HUDEP-2 (cell line): Measurements from ENCODE around the gene CRTC1.
"Not testable (repeated sequence)": the region's sequence is repeated elsewhere in the genome, so short reads cannot be mapped to it uniquely, and the experiment has no call there.

Experiments used
- DNase-seq, 76 experiments: peaks; one replicate each; lab custom pipeline; 2025; ENCODE audit not compliant: unreplicated experiment in 76 of 76; lab: John Stamatoyannopoulos, UW

The CRTC1 gene

GRCh38 chr19:18794029-18794313 is 110.5 kb downstream of the CRTC1 start:
- no peak for DNase-seq

- DNase-seq = no peak
Measured at GRCh38 chr19:18794692-18795091, 111.2 kb downstream of the CRTC1 start.

- no peak for DNase-seq
Measured at GRCh38 chr19:18795540-18795939, 112.1 kb downstream of the CRTC1 start.

GRCh38 chr19:18796239-18796638 is 112.8 kb downstream of the CRTC1 start:
- no peak for DNase-seq

- no peak for DNase-seq
Measured at GRCh38 chr19:18798384-18799352, 115.2 kb downstream of the CRTC1 start.

GRCh38 chr19:18799389-18799970 is 116.0 kb downstream of the CRTC1 start:
- no peak for DNase-seq

GRCh38 chr19:18800079-18800478 is 116.6 kb downstream of the CRTC1 start:
- DNase-seq = no peak

GRCh38 chr19:18800636-18801035 is 117.2 kb downstream of the CRTC1 start:
- no peak for DNase-seq

- DNase-seq = no peak
Measured at GRCh38 chr19:18802354-18802753, 118.9 kb downstream of the CRTC1 start.

GRCh38 chr19:18803550-18804138 is 120.2 kb downstream of the CRTC1 start:
- DNase-seq = no peak

- no peak for DNase-seq
Measured at GRCh38 chr19:18804139-18804601, 120.7 kb downstream of the CRTC1 start.

- no peak for DNase-seq
Measured at GRCh38 chr19:18804643-18805042, 121.2 kb downstream of the CRTC1 start.

- DNase-seq = no peak
Measured at GRCh38 chr19:18807861-18808331, 124.4 kb downstream of the CRTC1 start.

GRCh38 chr19:18809149-18809868 is 125.8 kb downstream of the CRTC1 start:
- no peak for DNase-seq

GRCh38 chr19:18811638-18812037 is 128.2 kb downstream of the CRTC1 start:
- DNase-seq = not testable (repeated sequence)

- DNase-seq = no peak
Measured at GRCh38 chr19:18814063-18814462, 130.6 kb downstream of the CRTC1 start.

- DNase-seq = no peak
Measured at GRCh38 chr19:18815673-18816072, 132.2 kb downstream of the CRTC1 start.

- not testable (repeated sequence) for DNase-seq
Measured at GRCh38 chr19:18816645-18817044, 133.2 kb downstream of the CRTC1 start.

GRCh38 chr19:18817574-18817973 is 134.1 kb downstream of the CRTC1 start:
- no peak for DNase-seq

GRCh38 chr19:18828786-18829185 is 145.3 kb downstream of the CRTC1 start:
- no peak for DNase-seq

- no peak for DNase-seq
Measured at GRCh38 chr19:18830488-18830887, 147.0 kb downstream of the CRTC1 start.
